ENCODE data around the gene MUS81. TPM values are rescaled to one million over a fixed set of nuclear protein-coding genes. Genes with fewer than 3 reads are reported as not detected.

The MUS81 gene
- total and polyA plus RNA-seq, 2 donors (not counting 3 experiments of a cell fraction or from before 2014, with no cell fraction given) = 57.9 to 76.9 TPM

GRCh38 chr11:65870307-65870658, 10.1 kb downstream of the MUS81 start:
- peaks cover 2% of the 10 kb centered on the region for H3K79me2 ChIP-seq (ENCODE audit: control insufficient read depth, insufficient read depth, low read length)
- no peaks in the 10 kb centered on the region for H4K20me1 ChIP-seq (replicated peaks; ENCODE audit: control insufficient read depth, extremely low read depth, insufficient read depth, low read length)
- POLR2A ChIA-PET = interaction anchor here (0.9 to 1.5 kb wide), 2 partner anchors 9 to 14 kb away, joined by 3 to 4 read pairs; no protein-coding TSS in a partner anchor
- BruUV-seq (replicated peaks) = no TSS peak
- intact Hi-C loops (cut with micrococcal nuclease) (no loop called here), dilution Hi-C loops (cut with MboI; ENCODE audit: extremely low pct_ligation_motif_present, low sequenced_read_pairs) (no loop called here)
- no peak for TF ChIP-seq POLR2A (IDR thresholded peaks at IDR 0.05; ENCODE audit: low read depth, low read length)
- CTCF ChIA-PET = interaction anchor here (2.2 to 7.1 kb wide), 3 partner anchors 10 to 18 kb away, joined by 14 to 73 read pairs (median 16); partner anchors contain the start of genes CFL1, FIBP and MUS81
- no peak overlapping the region for H3K9ac ChIP-seq (replicated peaks; ENCODE audit: extremely low read depth, insufficient read depth, low read length)
- DNase-seq (ENCODE audit: low read depth, low spot score) (no peak), FAIRE-seq (no peak)
- H3K27me3 ChIP-seq (ENCODE audit: control insufficient read depth in 2 of 2, insufficient read depth in 2 of 2, low read length in 2 of 2) = no peaks in the 10 kb centered on the region
- no peak overlapping the region for H3K4me2 ChIP-seq (ENCODE audit: insufficient read depth, low read length)
- no peak overlapping the region for H3K27ac ChIP-seq (ENCODE audit: insufficient read depth, low read depth, low read length)
- H3K36me3 ChIP-seq (ENCODE audit: control insufficient read depth in 2 of 2, extremely low read depth in 1 of 2, insufficient read depth in 2 of 2, low read length in 2 of 2) = peaks cover 1 to 28% of the 10 kb centered on the region in 2 experiments
- no peaks in the 10 kb centered on the region for H3K9me3 ChIP-seq (replicated peaks; ENCODE audit: control insufficient read depth, insufficient read depth, low read length)
- H2AFZ ChIP-seq (ENCODE audit: low read depth, low read length) = no peak overlapping the region
- H3K9me1 ChIP-seq (replicated peaks; ENCODE audit: control insufficient read depth, extremely low read depth, insufficient read depth, low read length) = no peaks in the 10 kb centered on the region
- H3K4me3 ChIP-seq (replicated peaks in 1 of 3; ENCODE audit: insufficient read depth in 1 of 3, low read depth in 1 of 3, low read length in 3 of 3) = no peak overlapping the region
- H3K4me1 ChIP-seq (ENCODE audit: control insufficient read depth, extremely low read depth, insufficient read depth, low read length) = peaks cover 17% of the 10 kb centered on the region

GRCh38 chr11:65870706-65871681, 10.8 kb downstream of the MUS81 start:
- no peaks in the 10 kb centered on the region for H4K20me1 ChIP-seq (replicated peaks; ENCODE audit: control insufficient read depth, extremely low read depth, insufficient read depth, low read length)
- H3K9ac ChIP-seq (replicated peaks; ENCODE audit: extremely low read depth, insufficient read depth, low read length) = no peak overlapping the region
- intact Hi-C loops (cut with micrococcal nuclease) (no loop called here), dilution Hi-C loops (cut with MboI; ENCODE audit: extremely low pct_ligation_motif_present, low sequenced_read_pairs) (no loop called here)
- H3K27me3 ChIP-seq (ENCODE audit: control insufficient read depth in 2 of 2, insufficient read depth in 2 of 2, low read length in 2 of 2) = no peaks in the 10 kb centered on the region
- peaks cover 0 to 21% of the 10 kb centered on the region in 2 experiments for H3K36me3 ChIP-seq (ENCODE audit: control insufficient read depth in 2 of 2, extremely low read depth in 1 of 2, insufficient read depth in 2 of 2, low read length in 2 of 2)
- ChIA-PET CTCF (interaction anchor here (0.7 to 7.1 kb wide), 10 partner anchors 11 to 117 kb away, joined by 3 to 73 read pairs (median 4); partner anchors contain the start of genes AP5B1, CCDC85B, CFL1 and FIBP), POLR2A (interaction anchor here (0.9 to 1.9 kb wide), 5 partner anchors 8 to 20 kb away, joined by 3 to 19 read pairs (median 4); partner anchors contain the start of genes CCDC85B, CFL1 and MUS81)
- H3K79me2 ChIP-seq (ENCODE audit: control insufficient read depth, insufficient read depth, low read length) = peaks cover 2% of the 10 kb centered on the region
- no peak for TF ChIP-seq GATA2 (IDR thresholded peaks at IDR 0.05; ENCODE audit: insufficient read depth, insufficient read length, low read depth, low read length)
- no peak for TF ChIP-seq EZH2 (IDR thresholded peaks at IDR 0.05; ENCODE audit: borderline replicate concordance, low read depth, low read length, severe bottlenecking)
- TF ChIP-seq MYC (IDR thresholded peaks at IDR 0.05; ENCODE audit: low read depth, low read length) = no peak
- no peak for TF ChIP-seq FOS (IDR thresholded peaks at IDR 0.05; ENCODE audit: borderline replicate concordance, insufficient read depth, low read length)
- TF ChIP-seq POLR2A (IDR thresholded peaks at IDR 0.05; ENCODE audit: low read depth, low read length) = no peak
- no peak for TF ChIP-seq CTCF (IDR thresholded peaks at IDR 0.05; ENCODE audit: extremely low read depth in 1 of 2, insufficient read depth in 1 of 2, low read depth in 1 of 2, low read length in 2 of 2)
- TF ChIP-seq MAX (IDR thresholded peaks at IDR 0.05; ENCODE audit: insufficient read depth, insufficient read length) = no peak
- TSS peak; percentile 2 for BruUV-seq (replicated peaks)
- peaks cover 17% of the 10 kb centered on the region for H3K4me1 ChIP-seq (ENCODE audit: control insufficient read depth, extremely low read depth, insufficient read depth, low read length)
- peak overlapping the region; percentile 52 for H3K27ac ChIP-seq (ENCODE audit: insufficient read depth, low read depth, low read length)
- DNase-seq (ENCODE audit: low read depth, low spot score) (no peak), FAIRE-seq (no peak)
- H3K9me1 ChIP-seq (replicated peaks; ENCODE audit: control insufficient read depth, extremely low read depth, insufficient read depth, low read length) = no peaks in the 10 kb centered on the region
- no peaks in the 10 kb centered on the region for H3K9me3 ChIP-seq (replicated peaks; ENCODE audit: control insufficient read depth, insufficient read depth, low read length)
- peak overlapping the region; percentile 57 for H3K4me2 ChIP-seq (ENCODE audit: insufficient read depth, low read length)
- H2AFZ ChIP-seq (ENCODE audit: low read depth, low read length) = no peak overlapping the region
- H3K4me3 ChIP-seq (replicated peaks in 1 of 3; ENCODE audit: insufficient read depth in 1 of 3, low read depth in 1 of 3, low read length in 3 of 3) = no peak overlapping the region

Data from endothelial cell of umbilical vein (primary cell).